ENCODE measurements around the gene TMC5.
"Not testable (repeated sequence)": the region's sequence is repeated elsewhere in the genome, so short reads cannot be mapped to it uniquely, and the experiment has no call there.

DNA sequence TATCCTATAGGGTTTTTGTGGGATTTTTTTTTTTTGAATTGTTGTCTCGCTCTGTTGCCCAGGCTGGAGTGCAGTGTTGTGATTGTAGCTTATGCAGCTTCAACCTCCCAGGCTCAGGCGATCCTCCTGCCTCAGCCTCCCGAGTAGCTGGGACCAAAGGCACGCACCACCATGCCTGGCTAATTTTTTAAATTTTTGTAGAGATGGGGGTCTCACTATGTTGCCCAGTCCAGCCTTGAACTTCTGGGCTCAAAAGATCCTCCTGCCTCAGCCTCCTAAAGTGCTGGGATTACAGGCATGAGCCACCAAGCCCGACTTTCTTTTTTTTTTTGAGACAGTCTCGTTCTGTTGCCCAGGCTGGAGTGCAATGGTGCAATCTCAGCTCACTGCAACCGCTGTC, 5.6 kb upstream of the TMC5 start:
- TF ChIP-seq, protein P1, sequence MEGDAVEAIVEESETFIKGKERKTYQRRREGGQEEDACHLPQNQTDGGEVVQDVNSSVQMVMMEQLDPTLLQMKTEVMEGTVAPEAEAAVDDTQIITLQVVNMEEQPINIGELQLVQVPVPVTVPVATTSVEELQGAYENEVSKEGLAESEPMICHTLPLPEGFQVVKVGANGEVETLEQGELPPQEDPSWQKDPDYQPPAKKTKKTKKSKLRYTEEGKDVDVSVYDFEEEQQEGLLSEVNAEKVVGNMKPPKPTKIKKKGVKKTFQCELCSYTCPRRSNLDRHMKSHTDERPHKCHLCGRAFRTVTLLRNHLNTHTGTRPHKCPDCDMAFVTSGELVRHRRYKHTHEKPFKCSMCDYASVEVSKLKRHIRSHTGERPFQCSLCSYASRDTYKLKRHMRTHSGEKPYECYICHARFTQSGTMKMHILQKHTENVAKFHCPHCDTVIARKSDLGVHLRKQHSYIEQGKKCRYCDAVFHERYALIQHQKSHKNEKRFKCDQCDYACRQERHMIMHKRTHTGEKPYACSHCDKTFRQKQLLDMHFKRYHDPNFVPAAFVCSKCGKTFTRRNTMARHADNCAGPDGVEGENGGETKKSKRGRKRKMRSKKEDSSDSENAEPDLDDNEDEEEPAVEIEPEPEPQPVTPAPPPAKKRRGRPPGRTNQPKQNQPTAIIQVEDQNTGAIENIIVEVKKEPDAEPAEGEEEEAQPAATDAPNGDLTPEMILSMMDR (conservative IDR thresholded peaks at IDR 0.05; ENCODE audit: low read depth, low read length), result not testable (repeated sequence)
- TF ChIP-seq POLR2A (IDR thresholded peaks at IDR 0.05; ENCODE audit: low read depth, low read length); SMC3 (IDR thresholded peaks at IDR 0.05; ENCODE audit: low read depth, low read length); MAZ (IDR thresholded peaks at IDR 0.05; ENCODE audit: borderline replicate concordance, low read depth, low read length); RAD21 (IDR thresholded peaks at IDR 0.05; ENCODE audit: low read length); MXI1 (IDR thresholded peaks at IDR 0.05; ENCODE audit: borderline replicate concordance, low read depth, low read length); NFE2L2 (IDR thresholded peaks at IDR 0.05; ENCODE audit: low read depth, low read length); BHLHE40 (IDR thresholded peaks at IDR 0.05; ENCODE audit: low read depth, low read length); MAFK (IDR thresholded peaks at IDR 0.05; ENCODE audit: low read depth, low read length); CEBPB (IDR thresholded peaks at IDR 0.05; ENCODE audit: low read depth, low read length); RFX5 (IDR thresholded peaks at IDR 0.05; ENCODE audit: low read depth, low read length): not testable (repeated sequence)
- TF ChIP-seq, protein P2, sequence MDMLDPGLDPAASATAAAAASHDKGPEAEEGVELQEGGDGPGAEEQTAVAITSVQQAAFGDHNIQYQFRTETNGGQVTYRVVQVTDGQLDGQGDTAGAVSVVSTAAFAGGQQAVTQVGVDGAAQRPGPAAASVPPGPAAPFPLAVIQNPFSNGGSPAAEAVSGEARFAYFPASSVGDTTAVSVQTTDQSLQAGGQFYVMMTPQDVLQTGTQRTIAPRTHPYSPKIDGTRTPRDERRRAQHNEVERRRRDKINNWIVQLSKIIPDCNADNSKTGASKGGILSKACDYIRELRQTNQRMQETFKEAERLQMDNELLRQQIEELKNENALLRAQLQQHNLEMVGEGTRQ (IDR thresholded peaks at IDR 0.05; ENCODE audit: low read depth, low read length), result not testable (repeated sequence)
- TF ChIP-seq, protein P3, sequence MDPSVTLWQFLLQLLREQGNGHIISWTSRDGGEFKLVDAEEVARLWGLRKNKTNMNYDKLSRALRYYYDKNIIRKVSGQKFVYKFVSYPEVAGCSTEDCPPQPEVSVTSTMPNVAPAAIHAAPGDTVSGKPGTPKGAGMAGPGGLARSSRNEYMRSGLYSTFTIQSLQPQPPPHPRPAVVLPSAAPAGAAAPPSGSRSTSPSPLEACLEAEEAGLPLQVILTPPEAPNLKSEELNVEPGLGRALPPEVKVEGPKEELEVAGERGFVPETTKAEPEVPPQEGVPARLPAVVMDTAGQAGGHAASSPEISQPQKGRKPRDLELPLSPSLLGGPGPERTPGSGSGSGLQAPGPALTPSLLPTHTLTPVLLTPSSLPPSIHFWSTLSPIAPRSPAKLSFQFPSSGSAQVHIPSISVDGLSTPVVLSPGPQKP (IDR thresholded peaks at IDR 0.05; ENCODE audit: borderline replicate concordance, low read depth, low read length), result not testable (repeated sequence)

Measured in IMR-90 (cell line).